MM.1S (cell line): ENCODE measurements around the gene C17orf107.

Source experiments
- DNase-seq: peaks from one replicate; pipeline ENCODE4 v3.0.0-alpha.2; 2015
- H2AFZ ChIP-seq: fragments of 300-600 bp; sonication (generic); 2 replicates; pipeline ENCODE4 v1.6.0; 2016; ENCODE audit warnings: antibody characterized with exemption, low read length
- H3F3A ChIP-seq: fragments of 300-600 bp; sonication (generic); 2 replicates; pipeline ENCODE4 v1.6.1; 2016; ENCODE audit warnings: mild to moderate bottlenecking, antibody characterized with exemption, low read length, moderate library complexity, mixed read lengths; ENCODE audit not compliant: insufficient read depth
- H3K27ac ChIP-seq: fragments of 300-600 bp; sonication (generic); 2 replicates; pipeline ENCODE4 v1.5.1; 2016; ENCODE audit warnings: mild to moderate bottlenecking, low read length
- H3K27me3 ChIP-seq: fragments of 300-600 bp; sonication (generic); replicated peaks from 2 replicates; pipeline ENCODE4 v1.6.0; 2016; ENCODE audit warnings: low read length; ENCODE audit not compliant: insufficient read depth
- H3K36me3 ChIP-seq: fragments of 300-600 bp; sonication (generic); replicated peaks from 2 replicates; pipeline ENCODE4 v1.6.1; 2016; ENCODE audit warnings: mild to moderate bottlenecking, low read length, mixed read lengths; ENCODE audit not compliant: insufficient read depth
- H3K4me1 ChIP-seq: fragments of 300-600 bp; sonication (generic); 2 replicates; pipeline ENCODE4 v1.6.1; 2016; ENCODE audit warnings: low read length, mixed read lengths
- H3K4me2 ChIP-seq: fragments of 300-600 bp; sonication (generic); 2 replicates; pipeline ENCODE4 v1.6.0; 2016; ENCODE audit warnings: low read depth, low read length
- H3K4me3 ChIP-seq: fragments of 300-600 bp; sonication (generic); 2 replicates; pipeline ENCODE4 v1.5.1; 2016; ENCODE audit warnings: low read length, mixed read lengths
- H3K79me2 ChIP-seq: fragments of 300-600 bp; sonication (generic); 2 replicates; pipeline ENCODE4 v1.6.1; 2016; ENCODE audit warnings: mixed run types, low read length, mixed read lengths
- H3K9ac ChIP-seq: fragments of 300-600 bp; sonication (generic); 2 replicates; pipeline ENCODE4 v1.6.1; 2016; ENCODE audit warnings: low read length, mixed read lengths
- H3K9me2 ChIP-seq: fragments of 300-600 bp; sonication (generic); replicated peaks from 2 replicates; pipeline ENCODE4 v1.6.1; 2016; ENCODE audit warnings: mild to moderate bottlenecking, low read length, mixed read lengths; ENCODE audit not compliant: insufficient read depth
- H3K9me3 ChIP-seq: fragments of 300-600 bp; sonication (generic); replicated peaks from 2 replicates; pipeline ENCODE4 v1.6.1; 2016; ENCODE audit warnings: mild to moderate bottlenecking, low read length, mixed read lengths; ENCODE audit not compliant: insufficient read depth
- H4K20me1 ChIP-seq: fragments of 300-600 bp; sonication (generic); 2 replicates; pipeline ENCODE4 v1.6.1; 2016; ENCODE audit warnings: mild to moderate bottlenecking, low read length, moderate library complexity, mixed read lengths; ENCODE audit not compliant: insufficient read depth
- CTCF ChIP-seq: fragments of 300-600 bp; sonication (generic); IDR thresholded peaks from 2 replicates; pipeline ENCODE4 v1.5.1; 2016; ENCODE audit warnings: antibody characterized with exemption, low read length, mixed read lengths
- EZH2 ChIP-seq: fragments of 300-600 bp; sonication (generic); optimal IDR thresholded peaks from 2 replicates; pipeline ENCODE3; 2017; ENCODE audit warnings: low read depth, mild to moderate bottlenecking, antibody characterized with exemption, low read length, mixed read lengths
- EZH2phosphoT487 ChIP-seq: fragments of 300-600 bp; sonication (generic); IDR thresholded peaks from 2 replicates; pipeline ENCODE4 v1.6.1; 2018; ENCODE audit warnings: antibody characterized with exemption, low read length

C17orf107 gene

GRCh38 chr17:4893721-4894560 is 5.4 kb upstream of the C17orf107 start:
- H3F3A ChIP-seq = no peaks in the 10 kb centered on the region
- TF ChIP-seq EZH2 (no peak), EZH2phosphoT487 (no peak), CTCF (no peak)
- DNase-seq = no peak
- no peak overlapping the region for H3K27ac ChIP-seq
- H2AFZ ChIP-seq = no peak overlapping the region
- H3K4me3 ChIP-seq = no peak overlapping the region
- H4K20me1 ChIP-seq = no peaks in the 10 kb centered on the region
- no peak overlapping the region for H3K4me2 ChIP-seq
- no peak overlapping the region for H3K9ac ChIP-seq
- H3K27me3 ChIP-seq = no peaks in the 10 kb centered on the region
- no peaks in the 10 kb centered on the region for H3K4me1 ChIP-seq
- no peaks in the 10 kb centered on the region for H3K36me3 ChIP-seq
- no peaks in the 10 kb centered on the region for H3K79me2 ChIP-seq
- H3K9me2 ChIP-seq = no peaks in the 10 kb centered on the region
- H3K9me3 ChIP-seq = no peaks in the 10 kb centered on the region

GRCh38 chr17:4895121-4895520 is 4.2 kb upstream of the C17orf107 start:
- Histone ChIP-seq H3K4me1 (no peaks in the 10 kb centered on the region), H3K27me3 (no peaks in the 10 kb centered on the region), H3K9me3 (no peaks in the 10 kb centered on the region), H3K79me2 (no peaks in the 10 kb centered on the region), H3K36me3 (no peaks in the 10 kb centered on the region), H2AFZ (no peak overlapping the region), H3K9me2 (no peaks in the 10 kb centered on the region), H4K20me1 (no peaks in the 10 kb centered on the region), H3K27ac (no peak overlapping the region), H3F3A (no peaks in the 10 kb centered on the region), H3K4me2 (no peak overlapping the region), H3K9ac (no peak overlapping the region), H3K4me3 (no peak overlapping the region)
- no peak for DNase-seq
- TF ChIP-seq EZH2 = no peak
- TF ChIP-seq CTCF = no peak
- no peak for TF ChIP-seq EZH2phosphoT487

GRCh38 chr17:4895657-4896331 is 3.5 kb upstream of the C17orf107 start:
- no peak for TF ChIP-seq EZH2phosphoT487
- TF ChIP-seq EZH2 = no peak
- TF ChIP-seq CTCF = no peak
- no peak overlapping the region for H2AFZ ChIP-seq
- H3K4me2 ChIP-seq = no peak overlapping the region
- no peaks in the 10 kb centered on the region for H3K9me2 ChIP-seq
- H3K27ac ChIP-seq = no peak overlapping the region
- H3K9me3 ChIP-seq = no peaks in the 10 kb centered on the region
- no peaks in the 10 kb centered on the region for H3K4me1 ChIP-seq
- no peak overlapping the region for H3K4me3 ChIP-seq
- no peaks in the 10 kb centered on the region for H4K20me1 ChIP-seq
- no peaks in the 10 kb centered on the region for H3K36me3 ChIP-seq
- no peaks in the 10 kb centered on the region for H3K27me3 ChIP-seq
- DNase-seq = no peak
- no peaks in the 10 kb centered on the region for H3F3A ChIP-seq
- H3K9ac ChIP-seq = no peak overlapping the region
- H3K79me2 ChIP-seq = no peaks in the 10 kb centered on the region
